NT2/D1 (cell line): ENCODE data around the gene ACSM2B.
"Not testable (repeated sequence)": the region's sequence is repeated elsewhere in the genome, so short reads cannot be mapped to it uniquely, and the experiment has no call there.

ENCODE experiments used
- SUZ12 ChIP-seq: IDR thresholded peaks from 2 replicates; pipeline ENCODE4 v1.6.1; 2011; ENCODE audit not compliant: insufficient read length, insufficient read depth; ENCODE audit errors: extremely low read depth
- YY1 ChIP-seq: IDR thresholded peaks from 2 replicates; pipeline ENCODE4 v1.6.1; 2011; ENCODE audit not compliant: insufficient read length, insufficient read depth
- ZNF274 ChIP-seq: IDR thresholded peaks from 2 replicates; pipeline ENCODE4 v1.6.1; 2011; ENCODE audit warnings: mild to moderate bottlenecking, low read depth, low read length

- not testable (repeated sequence) for TF ChIP-seq YY1, SUZ12, ZNF274
Observed at GRCh38 chr16:20491448-20491847, 84.7 kb downstream of the ACSM2B start.
